NCI-H748 (cell line): ENCODE data around the gene CCDC68.

ENCODE experiments used
- DNase-seq: peaks from one replicate; lab custom pipeline; 2025; ENCODE audit not compliant: unreplicated experiment; lab: John Stamatoyannopoulos, UW

Gene CCDC68

DNA sequence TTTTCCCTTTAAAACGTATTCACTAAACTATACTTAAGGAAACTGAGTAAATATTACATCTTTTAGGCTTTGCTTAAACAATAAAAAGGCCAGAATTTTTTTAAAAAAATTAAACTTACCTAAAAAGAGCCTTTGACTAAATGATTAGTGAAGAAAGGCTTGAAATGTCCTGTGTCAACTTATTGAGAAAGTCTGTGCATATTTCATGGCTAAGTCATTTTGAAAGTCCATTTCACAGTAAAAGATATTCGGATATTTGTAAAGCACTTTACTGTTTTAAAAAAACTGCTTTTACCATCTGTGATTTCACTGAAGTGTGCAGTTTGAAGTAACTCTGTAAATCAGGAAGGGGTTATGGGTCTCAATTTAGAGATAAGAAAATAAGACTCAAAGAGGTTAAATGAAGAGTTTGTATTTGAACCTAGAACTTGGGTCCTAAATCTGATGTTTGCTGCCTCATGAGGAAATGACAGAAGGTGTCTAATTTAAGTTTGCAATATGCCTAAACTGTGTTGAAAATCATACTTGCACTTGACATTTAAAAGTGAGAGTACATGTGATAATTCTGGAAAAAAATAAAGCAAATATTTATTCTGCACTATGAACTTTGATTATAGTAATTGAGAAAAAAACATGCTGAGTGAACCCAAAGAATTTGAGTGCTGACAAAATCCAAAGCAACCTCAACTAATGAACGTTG lies 80.5 kb downstream of the CCDC68 start:
- no peak for DNase-seq

GRCh38 chr18:54878159-54878622 lies 81.1 kb downstream of the CCDC68 start:
- DNase-seq, result no peak

DNA sequence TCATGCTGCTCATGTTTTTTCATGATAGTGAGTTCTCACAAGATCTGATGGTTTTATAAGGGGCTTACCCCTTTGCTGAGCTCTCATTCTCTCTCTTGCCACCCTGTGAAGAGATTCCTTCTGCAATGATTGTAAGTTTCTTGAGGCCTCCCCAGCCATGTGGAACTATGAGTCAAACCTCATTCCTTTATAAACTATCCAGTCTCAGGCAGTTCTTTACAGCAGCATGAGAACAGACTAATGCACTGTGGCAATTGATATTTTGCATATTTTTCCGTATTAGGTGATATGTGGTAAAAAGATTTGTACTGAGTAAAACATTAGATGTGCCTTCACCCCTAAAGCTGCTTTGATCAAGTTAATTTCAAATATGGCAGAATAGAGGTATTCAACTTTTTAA lies 82.2 kb downstream of the CCDC68 start:
- no peak for DNase-seq

DNA sequence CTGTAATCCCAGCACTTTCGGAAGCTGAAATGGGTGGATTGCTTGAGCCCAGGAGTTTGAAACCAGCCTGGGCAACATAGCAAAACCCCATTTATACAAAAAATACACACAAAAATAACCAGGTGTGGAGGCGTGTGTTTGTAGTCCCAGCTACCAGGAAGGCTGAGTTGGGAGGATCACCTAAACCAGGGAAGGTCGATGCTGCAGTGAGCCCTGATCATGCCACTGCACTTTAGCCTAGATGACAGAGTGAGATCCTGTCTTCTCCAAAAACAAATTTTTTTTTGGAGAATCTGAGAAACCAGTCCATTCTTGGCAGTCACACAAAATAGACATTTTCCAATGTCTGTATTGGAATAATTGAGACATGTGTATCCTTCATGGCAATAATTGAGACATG lies 84.2 kb downstream of the CCDC68 start:
- DNase-seq, result no peak

DNA sequence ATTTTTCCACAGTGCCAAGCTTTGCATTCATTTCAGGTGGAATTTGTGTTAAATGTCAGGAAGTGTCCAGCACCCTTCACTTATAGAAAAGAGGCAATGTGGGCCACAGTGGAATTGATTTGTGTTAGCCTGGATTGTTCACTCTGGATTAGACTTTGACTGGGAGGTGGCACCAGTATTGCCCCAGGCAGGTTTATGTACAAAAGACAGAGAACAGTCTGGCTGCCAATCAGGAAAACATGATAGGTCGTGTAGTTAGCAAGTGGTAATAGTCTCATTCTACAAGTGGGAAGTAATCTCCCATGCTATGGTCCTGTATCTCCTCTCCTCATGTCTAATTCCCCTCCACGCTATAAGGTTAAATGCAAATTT lies 85.4 kb downstream of the CCDC68 start:
- no peak for DNase-seq

- no peak for DNase-seq
Observed at GRCh38 chr18:54872681-54873080, 86.6 kb downstream of the CCDC68 start.

GRCh38 chr18:54871231-54871630 lies 88.0 kb downstream of the CCDC68 start:
- no peak for DNase-seq

- no peak for DNase-seq
Observed at GRCh38 chr18:54867131-54867530, 92.1 kb downstream of the CCDC68 start.

GRCh38 chr18:54860941-54861340 lies 98.3 kb downstream of the CCDC68 start:
- DNase-seq, result no peak

GRCh38 chr18:54859667-54860421 lies 99.4 kb downstream of the CCDC68 start:
- DNase-seq, result peak; percentile 12

- DNase-seq, result no peak
Observed at GRCh38 chr18:54857499-54857898, 101.8 kb downstream of the CCDC68 start.

DNA sequence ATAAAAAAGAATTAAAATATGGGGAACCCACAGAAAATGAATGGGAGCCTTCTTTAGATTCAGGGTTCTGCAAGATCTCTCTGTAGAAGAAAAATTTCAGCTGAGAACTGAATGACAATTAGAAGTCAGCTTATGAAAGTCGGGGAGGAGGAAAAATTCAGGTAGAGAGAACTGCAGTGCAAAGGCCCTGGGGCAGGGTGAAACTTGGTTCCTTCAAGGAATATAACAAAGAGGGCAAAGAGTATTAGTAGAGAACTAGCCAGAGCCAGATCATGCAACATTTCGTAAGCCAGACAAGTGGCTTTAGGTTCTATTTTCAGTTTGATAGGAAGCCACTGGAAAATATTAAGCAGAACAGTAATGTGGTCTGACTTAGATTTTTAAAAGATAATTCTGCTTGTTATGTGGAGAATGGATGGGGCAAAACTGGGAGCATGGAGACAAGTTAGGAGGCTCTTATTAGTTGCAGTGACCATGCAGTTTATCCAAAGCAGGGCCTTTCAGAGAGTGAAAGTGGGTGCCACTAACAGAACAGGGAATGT lies 103.1 kb downstream of the CCDC68 start:
- DNase-seq, result no peak

GRCh38 chr18:54855050-54855449 lies 104.2 kb downstream of the CCDC68 start:
- DNase-seq, result peak; percentile 26

GRCh38 chr18:54852780-54853675 lies 106.2 kb downstream of the CCDC68 start:
- DNase-seq, result no peak
